Measurements from ENCODE around the gene TGFB2. TPM values are rescaled to one million over a fixed set of nuclear protein-coding genes. Genes with fewer than 3 reads are reported as not detected.

Gene TGFB2
- total RNA-seq, 2 donors from 2014 or later, result 4.3 to 8.7 TPM

- DNase-seq (ENCODE audit: low spot score), result no peak
- no peak for TF ChIP-seq CTCF (IDR thresholded peaks at IDR 0.05)
- Histone ChIP-seq H3K4me3 (no peak overlapping the region), H3K4me1 (peaks cover 0 to 17% of the 10 kb centered on the region in 2 donors), H3K27ac (peak overlapping the region in 1 of 2 donors; percentile 74), H3K36me3 (no peaks in the 10 kb centered on the region), H3K9me3 (no peaks in the 10 kb centered on the region), H3K27me3 (no peaks in the 10 kb centered on the region)
These were observed 130.1 kb downstream of the TGFB2 start for GRCh38 chr1:218475275-218475674.

GRCh38 chr1:218475699-218476098 is 130.6 kb downstream of the TGFB2 start:
- H3K27ac ChIP-seq, result peak overlapping the region in 1 of 2 donors; percentile 74
- no peak for DNase-seq (ENCODE audit: low spot score)
- H3K36me3 ChIP-seq, result no peaks in the 10 kb centered on the region
- H3K4me3 ChIP-seq, result no peak overlapping the region
- no peaks in the 10 kb centered on the region for H3K9me3 ChIP-seq
- TF ChIP-seq CTCF (IDR thresholded peaks at IDR 0.05), result no peak
- H3K27me3 ChIP-seq, result no peaks in the 10 kb centered on the region
- H3K4me1 ChIP-seq, result peaks cover 0 to 17% of the 10 kb centered on the region in 2 donors

- no peak for TF ChIP-seq CTCF (IDR thresholded peaks at IDR 0.05)
- H3K27me3 ChIP-seq, result no peaks in the 10 kb centered on the region
- H3K4me1 ChIP-seq, result peaks cover 0 to 17% of the 10 kb centered on the region in 2 donors
These were observed 131.2 kb downstream of the TGFB2 start for GRCh38 chr1:218476385-218476784.

GRCh38 chr1:218478336-218478735 is 133.2 kb downstream of the TGFB2 start:
- TF ChIP-seq CTCF (IDR thresholded peaks at IDR 0.05), result no peak
- no peak overlapping the region for H3K4me3 ChIP-seq
- no peak for DNase-seq (ENCODE audit: low spot score)
- H3K36me3 ChIP-seq, result no peaks in the 10 kb centered on the region
- H3K9me3 ChIP-seq, result no peaks in the 10 kb centered on the region
- no peaks in the 10 kb centered on the region for H3K27me3 ChIP-seq
- peaks cover 0 to 17% of the 10 kb centered on the region in 2 donors for H3K4me1 ChIP-seq
- no peak overlapping the region for H3K27ac ChIP-seq

More at GRCh38 chr1:218476385-218476784, 131.2 kb downstream of the TGFB2 start:
- no peaks in the 10 kb centered on the region for H3K36me3 ChIP-seq
- no peaks in the 10 kb centered on the region for H3K9me3 ChIP-seq
- peak overlapping the region in 1 of 2 donors; percentile 74 for H3K27ac ChIP-seq
- H3K4me3 ChIP-seq, result no peak overlapping the region
- DNase-seq (ENCODE audit: low spot score), result no peak

- peak overlapping the region; percentile 29 to 55 for H3K27ac ChIP-seq
- no peaks in the 10 kb centered on the region for H3K36me3 ChIP-seq
- peaks cover 0 to 17% of the 10 kb centered on the region in 2 donors for H3K4me1 ChIP-seq
- no peak overlapping the region for H3K4me3 ChIP-seq
- H3K9me3 ChIP-seq, result no peaks in the 10 kb centered on the region
- H3K27me3 ChIP-seq, result no peaks in the 10 kb centered on the region
- no peak for TF ChIP-seq CTCF (IDR thresholded peaks at IDR 0.05)
- DNase-seq (ENCODE audit: low spot score), result no peak
These were observed 134.4 kb downstream of the TGFB2 start for GRCh38 chr1:218479436-218480115.

- no peak for DNase-seq (ENCODE audit: low spot score)
- Histone ChIP-seq H3K27ac (peak overlapping the region; percentile 29 to 55), H3K4me1 (peaks cover 0 to 17% of the 10 kb centered on the region in 2 donors), H3K4me3 (no peak overlapping the region), H3K9me3 (no peaks in the 10 kb centered on the region), H3K36me3 (no peaks in the 10 kb centered on the region), H3K27me3 (no peaks in the 10 kb centered on the region)
- TF ChIP-seq CTCF (IDR thresholded peaks at IDR 0.05), result no peak
These were observed 135.0 kb downstream of the TGFB2 start for GRCh38 chr1:218480137-218480536.

All from right atrium auricular region (tissue), 2 donors.